K562 (cell line): ENCODE measurements around the gene CCDC116. TPM values are rescaled to one million over a fixed set of nuclear protein-coding genes. Genes with fewer than 3 reads are reported as not detected.

Experiments used
- ATAC-seq: fragments of 200-7000 bp; cut with Tn5 transposase; 3 replicates; pipeline ENCODE4 v1.9.1; 2020; ENCODE audit warnings: moderate library complexity
- BruUV-seq: library from RNA; stranded (reverse); fragments of 400-500 nt; replicated peaks from 2 replicates; lab custom pipeline; 2021; lab: Mats Ljungman, UMichigan
- CTCF ChIA-PET: fragments of 300-600 bp; formaldehyde crosslinking; extraction: SDS; loops from one replicate; lab custom pipeline; 2021; ENCODE audit warnings: low intra/inter-chr PET ratio; lab: Yijun Ruan, JAX
- POLR2A ChIA-PET: fragments of 300-600, 350-650 bp; sonication (Branson Sonifier 250); formaldehyde crosslinking; extraction: SDS; loops from one replicate; lab custom pipeline; 2021; ENCODE audit warnings: antibody characterized with exemption, inconsistent platforms; lab: Yijun Ruan, JAX
- DNase-seq, 4 experiments: peaks; one replicate each; pipeline versions ENCODE4 v3.0.0 to v3.0.0-alpha.2; 2011 to 2018; ENCODE audit warnings: low spot score in 3 of 4, mixed read lengths in 3 of 4; ENCODE audit errors: extremely low read depth in 1 of 4
- FAIRE-seq: peaks from 2 replicates; lab custom pipeline; 2011; peaks lifted over from hg19 to GRCh38; lab: Jason Lieb, UNC
- H2AFZ ChIP-seq: 2 replicates; pipeline ENCODE4 v1.6.0; 2011; ENCODE audit warnings: low read depth, low read length, control low read depth, inconsistent platforms
- H3K27ac ChIP-seq: fragments of 200-600 bp; 3 replicates; pipeline ENCODE4 v1.8.0; 2011; ENCODE audit warnings: low read depth, mild to moderate bottlenecking, control low read depth, inconsistent platforms, low read length, moderate library complexity, mixed read lengths; ENCODE audit errors: extremely low read depth
- H3K27me3 ChIP-seq, 2 experiments: fragments of 300-600 bp in 1 of 2; 2 replicates in 1 of 2; 3 replicates in 1 of 2; pipeline versions ENCODE4 v1.6.0 to v1.8.0; 2011; ENCODE audit warnings: inconsistent platforms in 2 of 2, low read length in 2 of 2, mild to moderate bottlenecking in 1 of 2, mixed read lengths in 1 of 2, moderate library complexity in 1 of 2; ENCODE audit not compliant: control insufficient read depth in 2 of 2, insufficient read depth in 2 of 2
- H3K36me3 ChIP-seq: fragments of 300-600 bp; 3 replicates; pipeline ENCODE4 v1.8.0; 2011; ENCODE audit warnings: mild to moderate bottlenecking, low read length, inconsistent platforms; ENCODE audit not compliant: control insufficient read depth, insufficient read depth
- H3K4me1 ChIP-seq, 2 experiments: fragments of 200-600 bp in 1 of 2; replicated peaks in 1 of 2; 2 replicates in 1 of 2; 3 replicates in 1 of 2; pipeline versions ENCODE4 v1.5.1 to v1.8.0; 2011; ENCODE audit warnings: inconsistent platforms in 2 of 2, low read length in 2 of 2, mild to moderate bottlenecking in 1 of 2, mixed read lengths in 1 of 2, moderate library complexity in 1 of 2; ENCODE audit not compliant: control insufficient read depth in 2 of 2, insufficient read depth in 2 of 2
- H3K4me2 ChIP-seq: 2 replicates; pipeline ENCODE4 v1.6.1; 2011; ENCODE audit warnings: low read length, control low read depth, inconsistent platforms, mixed read lengths; ENCODE audit not compliant: insufficient read depth
- H3K4me3 ChIP-seq: fragments of 200-600 bp; sonication (generic), shearing (Covaris generic); 2 replicates; pipeline ENCODE4 v1.5.1; 2016; ENCODE audit warnings: control low read depth, inconsistent platforms
- H3K79me2 ChIP-seq: fragments of 200-600 bp; 3 replicates; pipeline ENCODE4 v1.8.0; 2011; ENCODE audit warnings: low read length, inconsistent platforms; ENCODE audit not compliant: control insufficient read depth, insufficient read depth
- H3K9ac ChIP-seq, 2 experiments: 2 replicates each; pipeline versions ENCODE4 v1.6.0 to v1.6.1; 2011; ENCODE audit warnings: low read depth in 2 of 2, low read length in 2 of 2, control low read depth in 1 of 2, inconsistent platforms in 1 of 2, mild to moderate bottlenecking in 1 of 2, mixed read lengths in 1 of 2; ENCODE audit not compliant: insufficient read depth in 1 of 2
- H3K9me1 ChIP-seq: one replicate; pipeline ENCODE4 v1.6.0; 2011; ENCODE audit warnings: inconsistent platforms, mild to moderate bottlenecking, low read length, moderate library complexity; ENCODE audit not compliant: control insufficient read depth, insufficient read depth
- H3K9me3 ChIP-seq: replicated peaks from 2 replicates; pipeline ENCODE4 v1.5.1; 2011; ENCODE audit warnings: low read depth, low read length, inconsistent platforms; ENCODE audit not compliant: control insufficient read depth, insufficient read depth
- H4K20me1 ChIP-seq: replicated peaks from 2 replicates; pipeline ENCODE4 v1.6.1; 2011; ENCODE audit warnings: low read length, inconsistent platforms, mixed read lengths; ENCODE audit not compliant: control insufficient read depth, insufficient read depth
- CBX2 ChIP-seq: fragments of 200-600 bp; sonication (generic); IDR thresholded peaks from one replicate; pipeline ENCODE4 v1.6.1; 2012; ENCODE audit warnings: mild to moderate bottlenecking, low read length, inconsistent platforms; ENCODE audit not compliant: insufficient read depth, poor library complexity, severe bottlenecking
- CTCF ChIP-seq, 3 experiments: IDR thresholded peaks in 2 of 3; conservative IDR thresholded peaks in 1 of 3; 2 replicates each; pipeline ENCODE4 v1.5.1; 2011 to 2012; ENCODE audit warnings: low read length in 3 of 3, mild to moderate bottlenecking in 3 of 3, control low read depth in 2 of 3, improper control_type of control experiment in 1 of 3, inconsistent platforms in 1 of 3, low read depth in 1 of 3, mixed read lengths in 1 of 3, moderate library complexity in 1 of 3; ENCODE audit not compliant: insufficient read depth in 2 of 3
- CUX1 ChIP-seq: fragments of 200-800 bp; sonication (Bioruptor generic); IDR thresholded peaks from 2 replicates; pipeline ENCODE4 v1.6.1; 2016; ENCODE audit warnings: missing genetic modification characterization, missing compliant biosample characterization
- EHMT2 ChIP-seq: fragments of 450-650 bp; IDR thresholded peaks from 2 replicates; pipeline ENCODE4 v1.6.1; 2018; ENCODE audit warnings: antibody characterized with exemption
- FOXK1 ChIP-seq: sonication (generic); formaldehyde crosslinking; IDR thresholded peaks from 2 replicates; pipeline ENCODE4 v1.8.0; 2022; ENCODE audit warnings: missing genetic modification reagents, mild to moderate bottlenecking, borderline replicate concordance
- HDAC3 ChIP-seq: fragments of 450-650 bp; IDR thresholded peaks from 2 replicates; pipeline ENCODE4 v1.6.1; 2018; ENCODE audit warnings: borderline replicate concordance, mild to moderate bottlenecking, moderate library complexity; ENCODE audit not compliant: partially characterized antibody
- NFRKB ChIP-seq: fragments of 450-650 bp; IDR thresholded peaks from 2 replicates; pipeline ENCODE4 v1.6.1; 2016; ENCODE audit warnings: low read depth
- NR2F6 ChIP-seq: fragments of 450-650 bp; formaldehyde crosslinking; IDR thresholded peaks from 2 replicates; pipeline ENCODE4 v1.4.0; 2020; ENCODE audit warnings: mild to moderate bottlenecking
- NUFIP1 ChIP-seq: fragments of 450-650 bp; IDR thresholded peaks from 2 replicates; pipeline ENCODE4 v1.6.1; 2018; ENCODE audit not compliant: partially characterized antibody
- PHF8 ChIP-seq: fragments of 200-600 bp; sonication (generic); IDR thresholded peaks from 2 replicates; pipeline ENCODE4 v1.6.1; 2012; ENCODE audit warnings: mixed run types, mild to moderate bottlenecking, inconsistent platforms, low read length, moderate library complexity, borderline replicate concordance
- SAFB2 ChIP-seq: fragments of 200-400 bp; formaldehyde crosslinking; IDR thresholded peaks from 2 replicates; pipeline ENCODE4 v1.6.1; 2018; ENCODE audit warnings: borderline replicate concordance, low read length, low read depth, moderate library complexity; ENCODE audit not compliant: severe bottlenecking
- SNIP1 ChIP-seq: fragments of 450-650 bp; IDR thresholded peaks from 2 replicates; pipeline ENCODE4 v1.7.1; 2017; ENCODE audit warnings: low read depth, mild to moderate bottlenecking
- SP2 ChIP-seq: IDR thresholded peaks from 2 replicates; pipeline ENCODE4 v1.6.1; 2011; ENCODE audit warnings: mild to moderate bottlenecking, low read depth, low read length, moderate library complexity; ENCODE audit not compliant: poor library complexity, severe bottlenecking; ENCODE audit errors: extremely low read depth
- ZFX ChIP-seq: sonication (generic); formaldehyde crosslinking; IDR thresholded peaks from 2 replicates; pipeline ENCODE4 v1.8.0; 2022; ENCODE audit warnings: mild to moderate bottlenecking, missing genetic modification reagents, moderate library complexity
- WGBS: fragments of 100-300 bp; shearing (Covaris generic); methylation state at CpG from one replicate; pipeline ENCODE4 v1.1.6; 2016; ENCODE audit warnings: low coverage, mixed read lengths; ENCODE audit not compliant: insufficient coverage; ENCODE audit errors: missing lambda C conversion rate; 5-methylcytosine and 5-hydroxymethylcytosine counted together
- in situ Hi-C: fragments of 300-500 bp; cut with MboI; formaldehyde crosslinking; loops from 4 replicates; pipeline ENCODE4 v1.15.0; 2018; ENCODE audit warnings: inconsistent platforms, mixed read lengths
- intact Hi-C: fragments of 100-400 bp; cut with micrococcal nuclease; formaldehyde crosslinking; loops from 2 replicates; pipeline ENCODE4 v1.14.2; 2022
- polyA plus RNA-seq, 8 experiments: library from polyadenylated mRNA; depleted of rRNA in 4 of 8; stranded (reverse) in 5 of 8; unstranded in 3 of 8; fragments of >200 nt; fragmentation: Nextera tagmentation in 2 of 8; fragmentation: Illumina TruSeq in 1 of 8; extraction: Ambion mirVana in 2 of 8; extraction: Trizol in 1 of 8; gene quantifications; 2 replicates each; pipeline versions ENCODE4 v1.2.1 to v1.2.3, GENCODE V29; 2011 to 2014; ENCODE audit warnings: inconsistent platforms in 1 of 8, missing spikeins in 1 of 8
- total RNA-seq, 7 experiments: library from RNA; depleted of rRNA in 6 of 7; stranded (reverse); fragments of >200 nt in 6 of 7; fragmentation: Illumina TruSeq in 2 of 7; extraction: Trizol in 2 of 7; gene quantifications; 2 replicates each; pipeline versions ENCODE4 v1.2.1 to v1.2.3, GENCODE V29; 2011 to 2021; ENCODE audit warnings: low replicate concordance in 1 of 7

The CCDC116 gene
- total and polyA plus RNA-seq, 9 of the 15 experiments (the other 6 are each of a cell fraction or from before 2014, with no cell fraction given): 1.6 to 11.3 (median 4.7) TPM

DNA sequence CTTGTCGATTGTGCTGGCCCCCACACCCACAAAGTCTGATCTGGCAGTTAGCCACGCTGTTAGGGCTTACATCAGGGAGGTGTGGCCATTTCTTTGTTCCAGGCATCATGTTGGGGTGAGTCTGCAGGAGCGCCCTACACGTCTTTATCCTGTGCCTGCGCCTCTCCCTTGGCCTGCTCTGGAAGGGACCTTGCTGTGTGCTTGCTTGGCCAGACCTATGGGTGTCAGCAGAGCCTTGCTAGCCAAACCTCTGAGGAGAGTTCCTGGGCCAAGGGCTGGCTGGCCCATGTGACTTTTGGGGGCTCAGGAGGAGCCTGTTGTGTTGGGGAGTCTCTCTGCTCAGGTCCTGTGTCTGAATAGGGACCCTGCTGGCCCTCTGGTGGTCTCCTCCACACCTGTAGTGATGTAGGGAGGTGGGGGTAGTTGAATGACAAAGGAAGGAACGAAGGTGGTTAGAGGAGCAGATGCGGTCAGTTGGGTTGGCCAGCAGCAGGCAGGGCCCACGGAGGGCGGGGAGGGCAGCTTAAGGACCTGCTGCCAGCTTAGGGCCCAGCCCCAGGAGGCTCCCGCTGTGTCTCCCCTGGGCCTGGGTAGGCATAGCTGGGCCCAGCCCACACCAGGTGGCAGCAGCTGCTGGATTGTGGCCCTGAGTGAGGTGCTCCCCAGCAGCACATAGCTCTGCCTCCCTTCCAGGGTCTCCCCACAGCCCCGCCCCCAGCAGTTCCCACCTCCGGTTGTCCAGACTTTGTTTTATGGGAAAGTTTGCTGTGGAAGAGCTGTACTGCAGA, 41.2 kb downstream of the CCDC116 start:
- peaks cover 8% of the 10 kb centered on the region for H3K9me1 ChIP-seq
- peaks cover 14% of the 10 kb centered on the region for H4K20me1 ChIP-seq
- no peaks in the 10 kb centered on the region for H3K27me3 ChIP-seq
- ChIA-PET CTCF (interaction anchor here (0.6 to 1.1 kb wide), 2 partner anchors 265 to 279 kb away, joined by 3 read pairs; partner anchors contain the start of gene PPM1F), POLR2A (interaction anchor here (0.6 to 2.6 kb wide), 13 partner anchors 9 to 180 kb away, joined by 3 to 34 read pairs (median 4); partner anchors contain the start of genes PPIL2 and SDF2L1)
- H2AFZ ChIP-seq: no peak overlapping the region
- H3K36me3 ChIP-seq: peaks cover 77% of the 10 kb centered on the region
- peaks cover 0 to 16% of the 10 kb centered on the region in 2 experiments; a peak in 2 of 5 replicates for H3K4me1 ChIP-seq
- DNase-seq (peak in 1 of 4 experiments; percentile 66), FAIRE-seq (no peak), ATAC-seq (peak; percentile 44)
- no TSS peak for BruUV-seq
- no peak overlapping the region for H3K4me2 ChIP-seq
- H3K9me3 ChIP-seq: no peaks in the 10 kb centered on the region
- no peak overlapping the region for H3K4me3 ChIP-seq
- in situ Hi-C loops: loop anchor here (25.0 kb wide), 1 partner anchor 1336 kb away; no protein-coding TSS in a partner anchor
- 91% methylated on average over 12 of the region's 12 CpGs for WGBS
- no peak overlapping the region for H3K27ac ChIP-seq
- H3K9ac ChIP-seq: peak overlapping the region in 1 of 2 experiments; percentile 55; a peak in 2 of 4 replicates
- intact Hi-C loops: no loop called here
- H3K79me2 ChIP-seq: peaks cover 8% of the 10 kb centered on the region
- no peak for TF ChIP-seq CBX2
- TF ChIP-seq CUX1 (CRISPR knock-in tag): no peak
- no peak for TF ChIP-seq ZFX (CRISPR knock-in tag)
- no peak for TF ChIP-seq EHMT2
- no peak for TF ChIP-seq HDAC3
- no peak for TF ChIP-seq SNIP1
- TF ChIP-seq NR2F6: no peak
- no peak for TF ChIP-seq PHF8
- TF ChIP-seq NUFIP1: no peak
- TF ChIP-seq FOXK1 (CRISPR knock-in tag): no peak
- TF ChIP-seq SP2: no peak
- no peak for TF ChIP-seq SAFB2
- TF ChIP-seq NFRKB: no peak
- peak; percentile 20 to 42 (median 31); a peak in 5 of 6 replicates for TF ChIP-seq CTCF (IDR thresholded peaks at IDR 0.05 in 2 of 3, conservative IDR thresholded peaks at IDR 0.05 in 1 of 3; ENCODE audit: insufficient read depth in 2 of 3, low read depth in 1 of 3, low read length in 3 of 3)
